ENCODE results near the gene MYBPC2. TPM values are rescaled to one million over a fixed set of nuclear protein-coding genes. Genes with fewer than 3 reads are reported as not detected.

Gene MYBPC2
- total RNA-seq, 1 experiment from 2014 or later = 0.18 TPM

DNA sequence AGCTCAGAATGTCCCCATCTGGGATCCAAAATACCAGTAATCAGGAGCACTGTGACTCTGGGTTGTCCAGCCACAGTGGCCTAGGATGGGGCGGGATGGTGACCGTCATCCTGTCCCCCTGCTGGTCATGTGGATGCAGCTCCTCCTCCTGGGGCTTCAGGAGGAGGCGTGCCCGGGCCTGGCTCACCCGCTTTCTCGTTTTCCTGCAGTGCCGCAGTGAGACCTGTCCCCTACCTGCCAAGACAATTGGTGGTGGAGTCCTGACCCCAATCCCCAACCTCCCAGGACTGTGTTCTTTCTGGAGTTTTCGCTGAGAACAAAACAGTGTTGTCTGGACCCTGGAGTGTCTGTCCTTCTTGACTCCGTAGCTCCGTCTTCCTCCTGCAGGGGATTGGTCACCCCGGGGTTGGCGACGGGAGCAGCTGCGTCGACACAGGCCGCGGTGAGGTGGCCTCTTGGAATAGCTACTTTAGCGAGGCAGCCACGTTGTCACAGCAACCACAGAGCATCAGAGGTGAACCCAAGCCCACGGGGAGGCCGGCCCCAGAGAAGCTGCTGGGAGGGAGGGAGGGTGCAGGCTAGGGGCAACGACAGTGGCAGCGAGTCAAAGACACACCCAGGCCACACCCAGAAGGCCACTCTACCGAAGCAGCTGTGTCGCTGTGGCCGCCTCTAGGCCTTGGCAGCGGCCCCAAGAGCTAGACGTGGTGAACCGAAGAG is 33.5 kb downstream of the MYBPC2 start:
- no peaks in the 10 kb centered on the region for H3K9me3 ChIP-seq (ENCODE audit: control insufficient read depth, insufficient read depth, low read depth, low read length)
- BruUV-seq (replicated peaks) = no TSS peak
- no peak overlapping the region for H3K27ac ChIP-seq (ENCODE audit: low read length)
- ATAC-seq (no peak), DNase-seq (ENCODE audit: low read depth, low spot score) (no peak)
- no peak overlapping the region for H3K4me3 ChIP-seq (ENCODE audit: low read depth in 2 of 2, low read length in 2 of 2)
- no peaks in the 10 kb centered on the region for H3K36me3 ChIP-seq (ENCODE audit: control insufficient read depth, insufficient read depth, low read length)
- no peaks in the 10 kb centered on the region for H3K27me3 ChIP-seq (ENCODE audit: control insufficient read depth, insufficient read depth, low read length)
- ChIA-PET POLR2A (no interaction called here), CTCF (no interaction called here)
- intact Hi-C loops (cut with micrococcal nuclease; ENCODE audit: unreplicated experiment) (no loop called here), in situ Hi-C loops (cut with HindIII; ENCODE audit: low pct_unique_long_range_greater_than_20kb, low sequenced_read_pairs) (no loop called here)
- TF ChIP-seq TCF7L2 (IDR thresholded peaks at IDR 0.05; ENCODE audit: low read depth, low read length) (no peak), POLR2AphosphoS5 (IDR thresholded peaks at IDR 0.05; ENCODE audit: low read depth, low read length) (no peak), SIN3A (IDR thresholded peaks at IDR 0.05; ENCODE audit: borderline replicate concordance, insufficient read depth, low read depth, low read length) (no peak)
- TF ChIP-seq, protein P1, sequence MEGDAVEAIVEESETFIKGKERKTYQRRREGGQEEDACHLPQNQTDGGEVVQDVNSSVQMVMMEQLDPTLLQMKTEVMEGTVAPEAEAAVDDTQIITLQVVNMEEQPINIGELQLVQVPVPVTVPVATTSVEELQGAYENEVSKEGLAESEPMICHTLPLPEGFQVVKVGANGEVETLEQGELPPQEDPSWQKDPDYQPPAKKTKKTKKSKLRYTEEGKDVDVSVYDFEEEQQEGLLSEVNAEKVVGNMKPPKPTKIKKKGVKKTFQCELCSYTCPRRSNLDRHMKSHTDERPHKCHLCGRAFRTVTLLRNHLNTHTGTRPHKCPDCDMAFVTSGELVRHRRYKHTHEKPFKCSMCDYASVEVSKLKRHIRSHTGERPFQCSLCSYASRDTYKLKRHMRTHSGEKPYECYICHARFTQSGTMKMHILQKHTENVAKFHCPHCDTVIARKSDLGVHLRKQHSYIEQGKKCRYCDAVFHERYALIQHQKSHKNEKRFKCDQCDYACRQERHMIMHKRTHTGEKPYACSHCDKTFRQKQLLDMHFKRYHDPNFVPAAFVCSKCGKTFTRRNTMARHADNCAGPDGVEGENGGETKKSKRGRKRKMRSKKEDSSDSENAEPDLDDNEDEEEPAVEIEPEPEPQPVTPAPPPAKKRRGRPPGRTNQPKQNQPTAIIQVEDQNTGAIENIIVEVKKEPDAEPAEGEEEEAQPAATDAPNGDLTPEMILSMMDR (IDR thresholded peaks at IDR 0.05) = no peak
- TF ChIP-seq, protein P2, sequence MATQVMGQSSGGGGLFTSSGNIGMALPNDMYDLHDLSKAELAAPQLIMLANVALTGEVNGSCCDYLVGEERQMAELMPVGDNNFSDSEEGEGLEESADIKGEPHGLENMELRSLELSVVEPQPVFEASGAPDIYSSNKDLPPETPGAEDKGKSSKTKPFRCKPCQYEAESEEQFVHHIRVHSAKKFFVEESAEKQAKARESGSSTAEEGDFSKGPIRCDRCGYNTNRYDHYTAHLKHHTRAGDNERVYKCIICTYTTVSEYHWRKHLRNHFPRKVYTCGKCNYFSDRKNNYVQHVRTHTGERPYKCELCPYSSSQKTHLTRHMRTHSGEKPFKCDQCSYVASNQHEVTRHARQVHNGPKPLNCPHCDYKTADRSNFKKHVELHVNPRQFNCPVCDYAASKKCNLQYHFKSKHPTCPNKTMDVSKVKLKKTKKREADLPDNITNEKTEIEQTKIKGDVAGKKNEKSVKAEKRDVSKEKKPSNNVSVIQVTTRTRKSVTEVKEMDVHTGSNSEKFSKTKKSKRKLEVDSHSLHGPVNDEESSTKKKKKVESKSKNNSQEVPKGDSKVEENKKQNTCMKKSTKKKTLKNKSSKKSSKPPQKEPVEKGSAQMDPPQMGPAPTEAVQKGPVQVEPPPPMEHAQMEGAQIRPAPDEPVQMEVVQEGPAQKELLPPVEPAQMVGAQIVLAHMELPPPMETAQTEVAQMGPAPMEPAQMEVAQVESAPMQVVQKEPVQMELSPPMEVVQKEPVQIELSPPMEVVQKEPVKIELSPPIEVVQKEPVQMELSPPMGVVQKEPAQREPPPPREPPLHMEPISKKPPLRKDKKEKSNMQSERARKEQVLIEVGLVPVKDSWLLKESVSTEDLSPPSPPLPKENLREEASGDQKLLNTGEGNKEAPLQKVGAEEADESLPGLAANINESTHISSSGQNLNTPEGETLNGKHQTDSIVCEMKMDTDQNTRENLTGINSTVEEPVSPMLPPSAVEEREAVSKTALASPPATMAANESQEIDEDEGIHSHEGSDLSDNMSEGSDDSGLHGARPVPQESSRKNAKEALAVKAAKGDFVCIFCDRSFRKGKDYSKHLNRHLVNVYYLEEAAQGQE (IDR thresholded peaks at IDR 0.05; ENCODE audit: insufficient read depth in 1 of 2, low read depth in 2 of 2, low read length in 1 of 2) = no peak
- no peaks in the 10 kb centered on the region; the same call in 1 of the 2 replicates for H3K4me1 ChIP-seq (ENCODE audit: control insufficient read depth, insufficient read depth, low read length)

- CTCF ChIA-PET = no interaction called here
Measured at GRCh38 chr19:50466706-50467039, 34.0 kb downstream of the MYBPC2 start.

More at GRCh38 chr19:50466706-50467039, 34.0 kb downstream of the MYBPC2 start:
- ATAC-seq (no peak), DNase-seq (ENCODE audit: low read depth, low spot score) (no peak)
- H3K9me3 ChIP-seq (ENCODE audit: control insufficient read depth, insufficient read depth, low read depth, low read length) = no peaks in the 10 kb centered on the region
- H3K36me3 ChIP-seq (ENCODE audit: control insufficient read depth, insufficient read depth, low read length) = no peaks in the 10 kb centered on the region
- H3K27me3 ChIP-seq (ENCODE audit: control insufficient read depth, insufficient read depth, low read length) = no peaks in the 10 kb centered on the region
- BruUV-seq (replicated peaks) = no TSS peak
- POLR2A ChIA-PET = no interaction called here
- in situ Hi-C loops (cut with HindIII; ENCODE audit: low pct_unique_long_range_greater_than_20kb, low sequenced_read_pairs) = no loop called here
- H3K4me1 ChIP-seq (ENCODE audit: control insufficient read depth, insufficient read depth, low read length) = no peaks in the 10 kb centered on the region
- H3K4me3 ChIP-seq (ENCODE audit: low read depth in 2 of 2, low read length in 2 of 2) = no peak overlapping the region
- H3K27ac ChIP-seq (ENCODE audit: low read length) = no peak overlapping the region
- intact Hi-C loops (cut with micrococcal nuclease; ENCODE audit: unreplicated experiment) = no loop called here
- TF ChIP-seq POLR2AphosphoS5 (IDR thresholded peaks at IDR 0.05; ENCODE audit: low read depth, low read length) = no peak
- TF ChIP-seq, protein P1 (IDR thresholded peaks at IDR 0.05) = no peak
- no peak for TF ChIP-seq SIN3A (IDR thresholded peaks at IDR 0.05; ENCODE audit: borderline replicate concordance, insufficient read depth, low read depth, low read length)
- TF ChIP-seq, protein P2 (IDR thresholded peaks at IDR 0.05; ENCODE audit: insufficient read depth in 1 of 2, low read depth in 2 of 2, low read length in 1 of 2) = no peak
- TF ChIP-seq TCF7L2 (IDR thresholded peaks at IDR 0.05; ENCODE audit: low read depth, low read length) = no peak
